Mesenchymal stem cell (in vitro differentiated cells and primary cell): ENCODE data around the gene NAPA.

Experiments used
- DNase-seq: peaks from one replicate; pipeline ENCODE4 v3.0.0-alpha.2; 2013
- H2AFZ ChIP-seq: one replicate; pipeline ENCODE4 v1.6.1; 2013; ENCODE audit warnings: low read depth, mild to moderate bottlenecking, control low read depth, inconsistent platforms, low read length, moderate library complexity
- H2AK5ac ChIP-seq: 2 replicates; pipeline ENCODE4 v1.6.1; 2013; ENCODE audit warnings: low read length, moderate library complexity, mild to moderate bottlenecking, inconsistent platforms; ENCODE audit not compliant: severe bottlenecking
- H2BK120ac ChIP-seq: one replicate; pipeline ENCODE4 v1.6.1; 2013; ENCODE audit warnings: low read depth, mild to moderate bottlenecking, inconsistent platforms, low read length, moderate library complexity
- H2BK12ac ChIP-seq, 2 experiments: one replicate each; pipeline ENCODE4 v1.6.1; 2013; ENCODE audit warnings: inconsistent platforms in 2 of 2, low read length in 2 of 2, mild to moderate bottlenecking in 2 of 2, moderate library complexity in 2 of 2, control low read depth in 1 of 2
- H2BK15ac ChIP-seq: one replicate; pipeline ENCODE4 v1.6.1; 2013; ENCODE audit warnings: mild to moderate bottlenecking, low read depth, inconsistent platforms; ENCODE audit not compliant: poor library complexity, severe bottlenecking
- H2BK5ac ChIP-seq: 2 replicates; pipeline ENCODE4 v1.6.1; 2013; ENCODE audit warnings: low read depth, mild to moderate bottlenecking, low read length, control low read depth, inconsistent platforms; ENCODE audit not compliant: poor library complexity, severe bottlenecking
- H3K14ac ChIP-seq, 2 experiments: one replicate each; pipeline ENCODE4 v1.6.1; 2013; ENCODE audit warnings: inconsistent platforms in 2 of 2, low read length in 2 of 2, control low read depth in 1 of 2, mild to moderate bottlenecking in 1 of 2, moderate library complexity in 1 of 2
- H3K18ac ChIP-seq, 2 experiments: one replicate each; pipeline ENCODE4 v1.6.1; 2013; ENCODE audit warnings: inconsistent platforms in 2 of 2, low read length in 2 of 2, control low read depth in 1 of 2, low read depth in 1 of 2, mild to moderate bottlenecking in 1 of 2
- H3K23ac ChIP-seq, 2 experiments: one replicate each; pipeline ENCODE4 v1.6.1; 2013; ENCODE audit warnings: inconsistent platforms in 2 of 2, low read length in 2 of 2, mild to moderate bottlenecking in 2 of 2, moderate library complexity in 2 of 2, control low read depth in 1 of 2
- H3K27ac ChIP-seq: 2 replicates; pipeline ENCODE4 v1.5.1; 2013; ENCODE audit warnings: mild to moderate bottlenecking, moderate library complexity, low read length, control low read depth, inconsistent platforms; ENCODE audit not compliant: poor library complexity, severe bottlenecking
- H3K27me3 ChIP-seq, 2 experiments: 2 replicates each; pipeline versions ENCODE4 v1.6.1 to v1.7.0; 2013; ENCODE audit warnings: low read length in 2 of 2, mild to moderate bottlenecking in 2 of 2, moderate library complexity in 2 of 2, control low read depth in 1 of 2, inconsistent platforms in 1 of 2; ENCODE audit not compliant: control insufficient read depth in 1 of 2, insufficient read depth in 1 of 2
- H3K36me3 ChIP-seq, 2 experiments: 2 replicates each; pipeline versions ENCODE4 v1.6.1 to v1.7.0; 2013; ENCODE audit warnings: low read length in 2 of 2, control low read depth in 1 of 2, inconsistent platforms in 1 of 2, low read depth in 1 of 2, mild to moderate bottlenecking in 1 of 2; ENCODE audit not compliant: insufficient read depth in 2 of 2, control insufficient read depth in 1 of 2
- H3K4ac ChIP-seq, 2 experiments: one replicate each; pipeline ENCODE4 v1.6.1; 2013; ENCODE audit warnings: inconsistent platforms in 2 of 2, low read length in 2 of 2, mild to moderate bottlenecking in 2 of 2, moderate library complexity in 2 of 2, control low read depth in 1 of 2, low read depth in 1 of 2
- H3K4me1 ChIP-seq: 2 replicates; pipeline ENCODE4 v1.6.1; 2013; ENCODE audit warnings: low read depth, low read length, control low read depth; ENCODE audit not compliant: control insufficient read depth, insufficient read depth
- H3K4me2 ChIP-seq: 2 replicates; pipeline ENCODE4 v1.6.1; 2013; ENCODE audit warnings: low read length, mild to moderate bottlenecking, inconsistent platforms; ENCODE audit not compliant: poor library complexity, severe bottlenecking
- H3K4me3 ChIP-seq, 2 experiments: 2 replicates each; pipeline versions ENCODE4 v1.5.1 to v1.7.0; 2013; ENCODE audit warnings: low read length in 2 of 2, mild to moderate bottlenecking in 2 of 2, control low read depth in 1 of 2, low read depth in 1 of 2; ENCODE audit not compliant: insufficient read depth in 1 of 2
- H3K79me1 ChIP-seq: replicated peaks from 2 replicates; pipeline ENCODE4 v1.6.1; 2013; ENCODE audit warnings: mild to moderate bottlenecking, control low read depth, low read length, inconsistent platforms; ENCODE audit not compliant: poor library complexity, severe bottlenecking
- H3K9ac ChIP-seq: 2 replicates; pipeline ENCODE4 v1.7.0; 2013; ENCODE audit warnings: mild to moderate bottlenecking, low read length, moderate library complexity
- H3K9me3 ChIP-seq: 2 replicates; pipeline ENCODE4 v1.7.0; 2013; ENCODE audit warnings: mild to moderate bottlenecking, low read length; ENCODE audit not compliant: control insufficient read depth
- H4K8ac ChIP-seq: one replicate; pipeline ENCODE4 v1.6.1; 2013; ENCODE audit warnings: inconsistent platforms, mild to moderate bottlenecking, low read length, moderate library complexity
- H4K91ac ChIP-seq: one replicate; pipeline ENCODE4 v1.6.1; 2013; ENCODE audit warnings: mild to moderate bottlenecking, low read length, inconsistent platforms
- WGBS: methylation state at CpG from one replicate; pipeline ENCODE4 v1.1.7; 2013; ENCODE audit warnings: mixed read lengths; 5-methylcytosine and 5-hydroxymethylcytosine counted together

NAPA gene

GRCh38 chr19:47534628-47535027 is 19.8 kb upstream of the NAPA start:
- Histone ChIP-seq H3K79me1 (no peaks in the 10 kb centered on the region), H3K27ac (no peak overlapping the region), H3K18ac (no peak overlapping the region), H2AK5ac (no peak overlapping the region), H3K36me3 (no peaks in the 10 kb centered on the region), H2AFZ (no peak overlapping the region), H2BK5ac (no peak overlapping the region), H2BK15ac (no peak overlapping the region), H3K27me3 (peaks cover 15 to 22% of the 10 kb centered on the region in 2 experiments), H3K4me1 (peaks cover 1% of the 10 kb centered on the region), H4K8ac (no peak overlapping the region), H3K9me3 (no peaks in the 10 kb centered on the region), H3K4ac (no peak overlapping the region), H2BK12ac (no peak overlapping the region), H4K91ac (no peak overlapping the region), H2BK120ac (no peak overlapping the region), H3K23ac (no peak overlapping the region), H3K4me3 (no peak overlapping the region), H3K9ac (no peak overlapping the region), H3K14ac (no peak overlapping the region), H3K4me2 (no peak overlapping the region)
- no CpG with 5 or more reads among the region's 1 CpG for WGBS
- no peak for DNase-seq

GRCh38 chr19:47531640-47532387 is 17.0 kb upstream of the NAPA start:
- Histone ChIP-seq H3K36me3 (no peaks in the 10 kb centered on the region), H3K27me3 (peaks cover 19 to 32% of the 10 kb centered on the region in 2 experiments), H4K8ac (peak overlapping the region; percentile 19), H2AFZ (no peak overlapping the region), H3K23ac (no peak overlapping the region), H2BK5ac (no peak overlapping the region), H3K18ac (no peak overlapping the region), H3K4me1 (no peaks in the 10 kb centered on the region), H3K4me2 (no peak overlapping the region), H3K27ac (no peak overlapping the region), H2BK120ac (no peak overlapping the region), H3K4me3 (no peak overlapping the region), H3K14ac (no peak overlapping the region), H2BK12ac (no peak overlapping the region), H2AK5ac (no peak overlapping the region), H3K9me3 (no peaks in the 10 kb centered on the region), H3K79me1 (no peaks in the 10 kb centered on the region), H3K4ac (no peak overlapping the region), H2BK15ac (no peak overlapping the region), H3K9ac (no peak overlapping the region), H4K91ac (no peak overlapping the region)
- DNase-seq = no peak
- WGBS = 68% methylated on average over 14 of the region's 14 CpGs

DNA sequence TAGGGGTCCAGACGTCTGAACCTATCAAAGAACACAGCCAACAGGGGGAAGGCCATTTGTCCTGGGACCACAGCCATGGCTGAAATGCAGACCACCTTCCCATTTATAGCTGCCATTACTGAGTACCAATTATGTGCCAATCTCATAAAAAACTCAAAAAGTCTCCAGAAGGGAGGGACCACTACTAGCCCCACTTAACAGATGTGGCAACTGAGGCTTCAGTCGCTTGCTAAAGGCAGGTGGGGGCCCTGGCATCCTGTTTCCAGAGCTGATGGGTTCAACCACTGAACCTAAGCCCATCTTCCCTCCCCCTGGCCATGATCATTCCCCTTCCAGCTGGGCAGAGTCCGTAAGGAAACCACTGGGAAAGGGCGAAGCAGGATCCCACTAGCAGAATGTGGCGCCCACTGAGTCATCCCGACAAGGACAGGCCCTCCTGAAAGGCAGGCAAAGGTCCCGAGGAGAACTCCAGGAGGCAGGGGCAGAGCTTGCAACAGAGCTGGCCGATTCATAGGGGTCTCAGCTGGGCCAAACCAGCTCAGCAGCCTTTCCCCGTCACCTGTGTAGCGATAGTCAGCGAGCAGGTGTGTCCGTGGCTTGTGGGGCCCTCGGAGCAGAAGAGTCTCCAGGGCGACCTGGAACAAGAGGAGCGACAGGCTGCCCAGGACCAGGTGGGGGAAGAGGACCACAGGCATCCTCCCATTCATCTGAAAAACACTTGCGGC is 14.3 kb upstream of the NAPA start:
- DNase-seq = no peak
- no peak overlapping the region for H4K8ac ChIP-seq
- peaks cover 20 to 32% of the 10 kb centered on the region in 2 experiments for H3K27me3 ChIP-seq
- H2BK5ac ChIP-seq = no peak overlapping the region
- no peak overlapping the region for H3K4me3 ChIP-seq
- no peaks in the 10 kb centered on the region for H3K79me1 ChIP-seq
- no peak overlapping the region for H2BK120ac ChIP-seq
- no peaks in the 10 kb centered on the region for H3K4me1 ChIP-seq
- no peak overlapping the region for H2BK12ac ChIP-seq
- no peak overlapping the region for H3K23ac ChIP-seq
- no peak overlapping the region for H3K14ac ChIP-seq
- H2BK15ac ChIP-seq = no peak overlapping the region
- no peak overlapping the region for H3K27ac ChIP-seq
- H2AK5ac ChIP-seq = no peak overlapping the region
- H3K9ac ChIP-seq = no peak overlapping the region
- no peak overlapping the region for H4K91ac ChIP-seq
- H2AFZ ChIP-seq = no peak overlapping the region
- H3K36me3 ChIP-seq = no peaks in the 10 kb centered on the region
- no peak overlapping the region for H3K4me2 ChIP-seq
- H3K9me3 ChIP-seq = no peaks in the 10 kb centered on the region
- 91% methylated on average over 16 of the region's 16 CpGs for WGBS
- H3K4ac ChIP-seq = no peak overlapping the region
- no peak overlapping the region for H3K18ac ChIP-seq

DNA sequence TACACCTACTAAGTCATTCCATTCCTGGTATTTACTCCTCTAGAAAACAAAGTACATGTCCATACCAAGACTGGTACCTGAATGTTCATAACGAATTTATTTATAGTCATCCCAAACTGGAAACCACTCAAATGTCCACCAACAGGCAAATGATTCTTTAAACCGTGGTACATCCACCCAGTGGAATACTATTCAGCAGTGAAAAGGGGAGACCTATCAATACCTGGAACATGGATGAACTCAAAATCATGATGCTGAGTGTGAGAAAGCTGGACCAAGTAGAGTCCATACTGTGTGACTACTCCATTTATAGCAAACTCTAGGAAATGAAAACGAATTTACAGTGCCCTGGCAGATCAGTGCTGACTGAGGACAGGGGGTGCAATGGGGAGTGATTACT is 11.9 kb upstream of the NAPA start:
- 77% methylated on average over 3 of the region's 3 CpGs for WGBS
- no peak overlapping the region for H2BK12ac ChIP-seq

More for the DNA sequence above, 11.9 kb upstream of the NAPA start:
- no peak overlapping the region for H2BK120ac ChIP-seq
- H3K27ac ChIP-seq = no peak overlapping the region
- no peak overlapping the region for H3K4me3 ChIP-seq
- no peak overlapping the region for H2BK15ac ChIP-seq
- H2AK5ac ChIP-seq = no peak overlapping the region
- H3K4me2 ChIP-seq = no peak overlapping the region
- H3K23ac ChIP-seq = no peak overlapping the region
- H3K9ac ChIP-seq = no peak overlapping the region
- H3K79me1 ChIP-seq = no peaks in the 10 kb centered on the region
- H3K9me3 ChIP-seq = no peaks in the 10 kb centered on the region
- H3K18ac ChIP-seq = no peak overlapping the region
- no peak overlapping the region for H4K91ac ChIP-seq
- peaks cover 8% of the 10 kb centered on the region for H3K4me1 ChIP-seq
- H3K4ac ChIP-seq = no peak overlapping the region
- no peak for DNase-seq
- H2BK5ac ChIP-seq = no peak overlapping the region
- no peak overlapping the region for H2AFZ ChIP-seq
- no peak overlapping the region for H3K14ac ChIP-seq
- no peak overlapping the region for H4K8ac ChIP-seq
- H3K27me3 ChIP-seq = peaks cover 23 to 38% of the 10 kb centered on the region in 2 experiments
- H3K36me3 ChIP-seq = no peaks in the 10 kb centered on the region
